GM19240 (cell line): ENCODE measurements around the gene TTLL12.
"Not testable (repeated sequence)": the region's sequence is repeated elsewhere in the genome, so short reads cannot be mapped to it uniquely, and the experiment has no call there.

Experiments used
- DNase-seq: peaks from one replicate; pipeline ENCODE4 v3.0.0; 2011; ENCODE audit warnings: low spot score; ENCODE audit not compliant: insufficient read length

TTLL12 gene

GRCh38 chr22:43156413-43156812, 30.5 kb downstream of the TTLL12 start:
- no peak for DNase-seq

DNA sequence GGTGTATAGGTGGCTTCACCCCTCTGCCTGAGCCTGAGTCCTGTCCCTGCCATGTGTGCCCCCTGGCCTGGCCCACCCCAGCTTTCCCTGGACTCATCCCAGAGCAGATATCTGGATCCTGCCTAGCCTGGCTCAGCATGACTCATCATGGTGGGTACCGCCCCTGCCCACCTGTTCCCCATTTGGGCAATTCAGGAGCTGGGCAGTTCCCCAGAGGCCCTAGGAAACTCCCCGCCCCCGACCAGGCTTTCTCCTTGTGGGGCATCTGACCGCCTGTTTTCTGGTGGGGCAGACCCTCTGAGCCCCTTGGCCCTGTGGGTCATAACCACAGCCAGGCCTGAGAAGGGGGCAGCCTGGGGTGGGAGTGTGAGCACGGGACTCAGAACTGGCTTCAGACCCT, 31.1 kb downstream of the TTLL12 start:
- DNase-seq = no peak

DNA sequence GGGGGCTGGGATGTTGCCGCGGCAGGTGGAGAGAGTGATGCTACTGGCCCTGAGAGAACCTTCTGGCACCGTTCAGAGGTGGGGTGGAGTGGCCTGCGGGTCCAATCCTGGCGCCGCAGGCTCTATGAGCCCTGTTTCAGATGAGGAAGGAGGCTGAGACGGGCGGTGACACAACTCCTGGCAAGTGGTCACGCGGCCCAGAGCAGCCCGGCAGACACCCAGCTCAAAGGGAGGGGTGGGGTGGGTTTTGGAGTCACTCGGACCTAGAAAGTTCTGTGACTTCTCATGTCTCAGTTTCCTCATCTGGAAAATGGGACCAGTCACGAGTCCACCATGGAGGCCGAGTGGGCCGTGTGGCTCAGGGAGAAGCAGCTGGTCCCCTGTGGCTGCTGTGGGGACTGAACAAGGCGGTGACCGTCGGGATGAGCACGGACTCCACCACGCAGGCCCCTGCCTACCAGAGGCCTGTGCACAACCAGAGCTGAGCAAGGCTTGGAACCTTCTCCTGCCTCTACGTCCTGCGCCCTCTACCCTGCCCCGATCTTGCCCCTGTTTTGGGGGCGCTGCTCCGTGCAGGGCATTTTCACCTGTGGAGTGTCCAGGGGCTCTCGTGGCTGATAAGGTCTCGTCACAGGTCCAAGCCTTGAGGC, 31.9 kb downstream of the TTLL12 start:
- DNase-seq = no peak

DNA sequence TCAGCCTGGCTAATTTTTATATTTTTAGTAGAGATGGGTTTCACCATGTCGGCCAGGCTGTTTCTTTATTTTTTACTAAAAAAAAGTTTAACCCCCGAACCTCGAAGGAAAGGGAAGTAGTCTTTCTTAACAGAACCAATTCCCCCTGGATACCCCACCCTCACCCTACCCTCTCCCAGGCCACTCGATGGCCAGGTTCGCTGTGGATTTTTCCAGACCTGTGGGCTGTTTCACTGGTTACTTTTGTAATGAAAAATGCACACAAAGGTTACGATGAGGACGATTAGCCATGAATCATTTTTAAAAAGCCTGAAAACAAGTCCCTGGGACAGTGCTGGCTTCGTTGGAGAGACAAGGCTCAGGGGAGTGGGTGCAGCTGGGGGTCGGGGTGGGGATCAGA, 33.0 kb downstream of the TTLL12 start:
- DNase-seq = no peak

DNA sequence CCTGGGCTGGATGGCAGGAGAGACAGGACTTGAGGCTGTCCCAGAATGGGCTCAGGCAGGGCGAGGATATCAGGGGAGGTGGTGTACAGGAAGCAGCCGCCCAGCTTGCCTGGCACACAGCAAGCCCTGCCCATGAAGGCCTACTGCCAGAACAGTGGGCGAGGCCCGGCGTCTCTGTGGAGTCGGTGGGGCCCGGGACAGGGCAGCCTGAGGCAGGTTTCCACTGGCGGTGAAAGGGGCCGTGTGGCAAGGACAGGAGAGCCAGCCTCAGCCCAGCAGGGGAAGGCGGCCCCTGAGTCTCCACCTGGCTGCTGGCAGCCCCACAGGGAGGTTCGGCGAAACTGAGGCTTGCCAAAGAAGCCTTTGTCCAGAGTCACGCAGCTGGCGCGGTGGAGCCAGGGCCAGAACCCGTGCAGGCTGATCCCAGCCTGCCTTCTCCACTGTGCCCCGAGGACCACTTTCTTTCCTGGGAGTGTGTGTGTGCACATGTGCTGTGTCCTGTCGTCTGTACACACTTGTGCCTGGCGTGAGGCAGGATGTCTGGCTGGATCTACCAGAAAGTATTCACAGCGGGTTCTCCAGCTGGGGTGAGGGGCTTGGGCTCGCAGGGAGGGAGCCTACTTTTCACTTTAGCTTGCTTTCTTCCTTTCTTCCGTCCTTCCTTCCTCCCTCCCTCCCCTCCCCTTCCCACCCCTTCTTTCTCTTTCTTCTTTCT, 34.4 kb downstream of the TTLL12 start:
- no peak for DNase-seq

DNA sequence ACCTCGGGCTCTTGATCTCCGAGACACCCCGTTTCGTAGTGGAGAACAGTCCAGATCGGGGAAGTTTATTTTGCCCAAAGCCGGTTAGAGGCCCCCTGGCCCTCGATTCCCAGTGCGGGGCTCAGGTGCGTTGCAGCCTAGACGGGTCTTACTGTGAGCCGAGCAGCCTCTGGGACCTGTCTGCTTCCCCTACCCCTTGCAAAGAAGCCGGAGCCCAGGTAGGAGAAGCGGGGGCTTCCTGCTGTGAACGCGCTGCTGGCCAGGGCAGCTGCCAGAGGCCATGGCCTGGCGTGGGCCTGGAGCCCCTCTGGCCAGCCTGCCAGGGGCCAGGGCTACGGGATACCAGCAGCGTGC, 35.0 kb downstream of the TTLL12 start:
- no peak for DNase-seq

DNA sequence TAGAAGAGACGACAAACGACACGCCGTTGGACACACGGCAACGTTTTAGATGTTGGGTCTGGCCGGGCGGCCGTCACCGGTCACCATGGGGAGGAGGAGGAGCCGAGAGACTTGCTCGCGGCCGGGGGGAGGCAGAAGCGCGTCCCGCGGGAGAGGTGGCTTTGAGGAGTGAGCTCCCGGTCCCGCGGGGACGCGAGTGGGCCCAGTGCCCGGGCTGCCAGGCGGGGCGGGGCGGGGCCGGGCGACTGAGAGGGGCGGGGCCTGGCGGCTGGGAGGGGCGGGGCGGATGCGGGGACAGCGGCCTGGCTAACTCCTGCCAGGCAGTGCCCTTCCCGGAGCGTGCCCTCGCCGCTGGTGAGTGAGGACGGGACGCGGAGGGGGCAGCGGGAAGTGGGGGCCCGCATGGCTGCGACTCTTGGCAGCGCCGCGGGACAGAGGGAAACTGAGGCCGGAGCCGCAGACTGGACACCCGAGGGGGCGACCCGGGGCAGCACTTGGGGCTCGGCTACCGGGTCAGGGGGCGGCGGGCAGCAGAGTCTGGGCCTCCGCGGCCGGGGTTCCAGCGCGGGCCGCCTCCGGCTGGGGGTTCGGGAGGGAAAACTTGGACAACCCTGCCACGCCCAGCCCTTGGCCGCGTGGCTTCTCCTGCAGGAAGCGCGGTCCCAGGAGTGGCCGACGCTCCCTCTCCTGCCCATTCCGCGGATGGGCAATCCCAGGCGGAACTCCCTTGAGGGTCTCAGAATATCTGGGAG, 35.5 kb downstream of the TTLL12 start, which contains the start of gene TSPO:
Gene TSPO, plus strand, starts transcription at position 309 of the 752 bp plus-strand sequence. CDS start 7,680 bp downstream, outside the sequence.
- DNase-seq = no peak

GRCh38 chr22:43150731-43151206, 36.2 kb downstream of the TTLL12 start:
- DNase-seq = no peak

- no peak for DNase-seq
Measured at GRCh38 chr22:43148581-43148980, 38.4 kb downstream of the TTLL12 start.

GRCh38 chr22:43147821-43148220, 39.1 kb downstream of the TTLL12 start:
- DNase-seq = no peak

DNA sequence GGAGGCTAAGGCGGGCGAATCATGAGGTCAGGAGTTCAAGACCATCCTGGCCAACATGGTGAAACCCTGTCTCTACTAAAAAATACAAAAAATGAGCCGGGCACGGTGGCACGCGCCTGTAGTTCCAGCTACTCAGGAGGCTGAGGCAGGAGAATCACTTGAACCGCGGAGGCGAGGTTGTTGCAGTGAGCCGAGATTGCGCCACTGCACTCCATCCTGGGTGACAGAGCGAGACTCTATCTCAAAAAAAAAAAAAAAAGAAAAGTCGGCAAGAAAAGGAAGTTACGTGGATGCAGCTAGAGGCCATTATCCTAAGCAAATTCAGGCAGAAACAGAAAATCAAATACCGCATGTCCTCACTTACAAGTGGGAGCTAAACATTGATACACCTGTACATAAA, 40.6 kb downstream of the TTLL12 start:
- not testable (repeated sequence) for DNase-seq

- not testable (repeated sequence) for DNase-seq
Measured at GRCh38 chr22:43145371-43145770, 41.6 kb downstream of the TTLL12 start.

- DNase-seq = no peak
Measured at GRCh38 chr22:43144949-43145348, 42.0 kb downstream of the TTLL12 start.

DNA sequence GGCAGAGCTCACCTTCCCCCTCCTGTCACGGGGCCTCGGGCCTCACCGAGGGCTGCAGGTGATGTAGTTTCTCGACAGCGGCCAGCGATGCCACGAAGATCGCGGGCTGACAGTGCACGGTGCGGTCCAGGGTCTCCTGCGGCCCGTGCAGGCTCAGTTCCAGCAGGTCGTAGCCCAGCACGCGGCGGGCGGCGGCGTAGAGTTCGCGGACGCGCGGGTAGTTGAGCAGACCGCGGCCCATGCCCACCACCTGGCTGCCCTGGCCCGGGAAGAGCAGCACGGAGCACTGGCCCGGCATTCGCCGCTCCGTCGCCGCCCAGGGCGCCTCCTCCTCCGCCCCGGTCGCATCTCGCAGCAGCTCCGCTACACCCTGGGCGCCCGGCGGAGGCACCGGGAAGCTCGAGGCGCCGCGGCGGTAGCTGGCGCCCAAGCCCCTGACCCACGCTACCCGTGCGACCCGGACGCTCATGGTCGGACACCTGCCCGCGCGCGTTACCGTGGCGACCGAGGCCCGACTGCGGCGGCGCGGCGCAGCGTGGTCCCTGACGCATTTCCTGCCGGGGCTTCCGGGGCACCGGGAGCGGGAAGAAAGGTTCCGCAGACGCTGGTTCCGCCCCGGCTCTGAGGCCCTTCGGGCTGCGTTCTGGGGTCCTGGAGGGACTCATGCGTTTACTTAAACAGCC, 43.9 kb downstream of the TTLL12 start, which contains the start of gene MCAT:
Gene MCAT, minus strand, starts transcription at position 519 of the 683 bp plus-strand sequence. Its CDS starts 50 bp downstream, at position 469.
- DNase-seq = peak; percentile 85

DNA sequence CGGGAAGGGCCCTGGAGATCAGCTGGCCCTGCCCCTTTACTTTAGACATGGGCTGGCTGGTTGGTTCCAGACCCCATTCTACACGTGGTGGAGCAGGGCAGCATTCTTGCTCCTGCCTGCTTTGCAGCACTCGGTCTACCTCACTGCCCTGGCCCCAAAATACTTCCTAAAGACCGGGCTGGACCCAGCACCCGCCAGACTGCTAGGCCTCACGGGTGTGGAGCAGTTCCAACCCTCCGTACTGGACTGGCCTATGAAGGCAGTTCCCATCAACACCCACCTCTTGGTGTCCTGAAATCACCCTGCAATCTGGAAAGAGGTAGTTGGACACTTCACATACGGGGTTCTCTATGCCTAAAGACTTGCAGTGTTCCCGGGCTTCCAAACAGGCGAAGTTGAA, 50.1 kb downstream of the TTLL12 start:
- DNase-seq = no peak

GRCh38 chr22:43136255-43136654, 50.7 kb downstream of the TTLL12 start:
- DNase-seq = peak; percentile 80

DNA sequence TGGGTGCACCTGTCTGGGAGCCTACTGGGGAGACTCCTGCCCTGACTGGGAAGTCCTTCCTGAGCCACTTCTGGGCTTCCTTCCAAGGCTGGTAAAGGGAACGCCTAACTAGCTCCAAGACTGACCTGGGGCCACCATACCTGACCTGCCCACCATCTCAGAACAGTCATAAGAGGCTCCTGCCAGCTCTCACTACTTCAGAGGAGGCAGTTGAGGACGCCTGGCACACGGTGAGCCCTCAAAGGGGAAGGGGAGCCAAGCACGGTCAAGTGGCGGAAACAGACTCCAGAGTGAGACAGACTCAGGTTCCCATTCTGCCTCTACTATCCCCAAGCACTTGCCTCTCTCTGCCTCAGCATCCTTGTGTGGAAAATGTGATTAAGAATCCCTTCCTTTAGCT, 51.4 kb downstream of the TTLL12 start:
- no peak for DNase-seq

GRCh38 chr22:43134553-43134952, 52.4 kb downstream of the TTLL12 start:
- no peak for DNase-seq

DNA sequence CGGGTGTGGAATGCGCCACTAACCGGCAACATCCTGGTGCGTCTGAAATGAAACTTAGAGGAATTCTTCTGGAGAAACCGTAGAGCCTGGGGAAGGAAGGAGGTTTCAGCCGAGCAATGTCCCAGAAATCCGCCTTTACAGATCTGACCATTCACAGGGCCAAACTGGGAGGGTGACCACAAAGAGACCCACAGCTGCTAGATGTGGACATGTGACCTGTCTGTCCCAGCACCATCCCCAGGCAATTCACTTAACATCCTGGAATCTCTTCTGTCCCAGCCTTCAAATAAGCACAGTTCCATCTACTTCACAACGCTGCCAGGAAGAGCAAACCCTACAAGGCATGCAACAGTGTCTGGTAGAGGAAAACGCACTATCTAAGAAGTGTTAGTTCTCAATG, 53.5 kb downstream of the TTLL12 start:
- DNase-seq = no peak

- no peak for DNase-seq
Measured at GRCh38 chr22:43131773-43132501, 55.0 kb downstream of the TTLL12 start.
